NT2/D1 (cell line): ENCODE data around the gene CRP.

Source experiments
- DNase-seq: peaks from one replicate; pipeline ENCODE4 v3.0.0-alpha.2; 2011; ENCODE audit warnings: low read depth, low spot score
- H3K27me3 ChIP-seq: 2 replicates; pipeline ENCODE4 v1.6.0; 2011; ENCODE audit warnings: mild to moderate bottlenecking; ENCODE audit not compliant: insufficient read length, insufficient read depth
- H3K36me3 ChIP-seq: 2 replicates; pipeline ENCODE4 v1.6.1; 2011; ENCODE audit warnings: mild to moderate bottlenecking, low read length, mixed read lengths; ENCODE audit not compliant: insufficient read depth, insufficient read length
- H3K4me1 ChIP-seq: 2 replicates; pipeline ENCODE4 v1.5.1; 2011; ENCODE audit not compliant: insufficient read depth, insufficient read length
- H3K4me3 ChIP-seq: 2 replicates; pipeline ENCODE4 v1.5.1; 2011; ENCODE audit warnings: low read depth; ENCODE audit not compliant: insufficient read length
- H3K9ac ChIP-seq: 2 replicates; pipeline ENCODE4 v1.6.0; 2011; ENCODE audit warnings: low read depth; ENCODE audit not compliant: insufficient read length
- H3K9me3 ChIP-seq: 2 replicates; pipeline ENCODE4 v1.5.1; 2011; ENCODE audit warnings: mild to moderate bottlenecking, low read length; ENCODE audit not compliant: insufficient read depth
- SUZ12 ChIP-seq: IDR thresholded peaks from 2 replicates; pipeline ENCODE4 v1.6.1; 2011; ENCODE audit not compliant: insufficient read length, insufficient read depth; ENCODE audit errors: extremely low read depth
- YY1 ChIP-seq: IDR thresholded peaks from 2 replicates; pipeline ENCODE4 v1.6.1; 2011; ENCODE audit not compliant: insufficient read length, insufficient read depth
- ZNF274 ChIP-seq: IDR thresholded peaks from 2 replicates; pipeline ENCODE4 v1.6.1; 2011; ENCODE audit warnings: mild to moderate bottlenecking, low read depth, low read length

The CRP gene

DNA sequence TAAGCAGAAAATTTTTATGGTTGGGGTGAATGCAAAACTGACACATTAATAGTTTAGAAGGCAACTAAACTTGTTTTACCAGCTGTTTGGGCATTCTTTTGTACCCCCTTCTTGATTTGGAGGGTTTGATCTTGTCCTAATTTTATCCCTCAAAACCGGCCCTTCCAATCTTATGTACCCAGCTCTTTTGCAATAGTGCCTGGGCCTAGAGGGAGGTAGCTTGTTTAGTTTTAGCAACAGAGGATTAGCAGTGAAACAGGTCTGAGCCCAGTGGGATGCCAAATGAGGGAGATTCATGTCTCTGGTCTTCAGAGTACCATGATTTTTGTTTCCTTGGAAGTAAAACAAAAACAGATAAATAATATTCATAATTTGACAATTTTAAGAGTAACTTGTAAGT, 45.1 kb downstream of the CRP start:
- Histone ChIP-seq H3K4me1 (no peaks in the 10 kb centered on the region), H3K36me3 (no peaks in the 10 kb centered on the region), H3K27me3 (no peaks in the 10 kb centered on the region), H3K9ac (no peak overlapping the region), H3K4me3 (no peak overlapping the region), H3K9me3 (no peaks in the 10 kb centered on the region)
- no peak for DNase-seq
- no peak for TF ChIP-seq YY1
- no peak for TF ChIP-seq SUZ12
- TF ChIP-seq ZNF274 = no peak

DNA sequence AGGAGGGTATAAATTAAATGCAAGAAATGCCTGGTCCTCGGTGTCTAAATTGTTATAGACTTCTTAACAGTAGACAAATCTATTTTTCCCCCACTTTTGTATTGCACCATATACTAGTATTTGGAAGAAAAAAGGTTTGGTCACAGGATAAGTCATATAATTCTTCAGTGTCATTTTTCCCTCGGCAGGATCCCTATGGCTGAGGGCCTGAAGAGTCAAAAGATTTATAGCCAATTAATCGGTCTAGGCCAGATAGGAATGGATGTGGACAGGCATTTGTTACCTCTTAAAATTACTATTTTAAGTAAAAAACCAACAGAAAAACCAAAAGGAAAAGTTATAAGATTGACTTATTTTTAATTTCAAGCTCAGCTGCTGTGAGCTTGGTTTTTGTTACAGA, 45.6 kb downstream of the CRP start:
- H3K9me3 ChIP-seq = no peaks in the 10 kb centered on the region
- H3K27me3 ChIP-seq = no peaks in the 10 kb centered on the region
- TF ChIP-seq ZNF274 = no peak
- no peak for TF ChIP-seq YY1
- no peak for TF ChIP-seq SUZ12
- no peaks in the 10 kb centered on the region for H3K4me1 ChIP-seq
- no peak overlapping the region for H3K9ac ChIP-seq
- no peak for DNase-seq
- H3K36me3 ChIP-seq = no peaks in the 10 kb centered on the region
- H3K4me3 ChIP-seq = no peak overlapping the region

DNA sequence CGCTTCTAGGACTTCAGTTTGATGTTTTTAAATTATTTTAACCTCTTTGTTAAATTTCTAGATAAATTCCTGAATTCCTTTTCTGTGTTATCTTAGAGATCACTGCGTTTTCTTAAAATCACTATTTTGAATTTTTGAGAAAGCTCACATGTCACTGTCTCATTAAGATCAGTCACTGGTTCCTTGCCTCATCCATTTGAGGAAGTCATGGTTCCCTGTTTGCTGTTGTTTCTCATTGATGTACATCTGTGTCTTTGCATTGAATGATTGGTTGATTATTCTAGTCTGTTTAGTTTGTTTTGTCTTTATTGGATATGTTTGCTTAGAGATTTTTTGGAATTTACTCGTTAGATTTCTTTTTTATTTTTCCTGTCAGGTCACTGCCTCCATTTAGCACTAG, 50.1 kb downstream of the CRP start:
- Histone ChIP-seq H3K27me3 (no peaks in the 10 kb centered on the region), H3K9me3 (no peaks in the 10 kb centered on the region), H3K4me1 (no peaks in the 10 kb centered on the region), H3K36me3 (no peaks in the 10 kb centered on the region), H3K9ac (no peak overlapping the region), H3K4me3 (no peak overlapping the region)
- DNase-seq = no peak
- TF ChIP-seq SUZ12 (no peak), YY1 (no peak), ZNF274 (no peak)

DNA sequence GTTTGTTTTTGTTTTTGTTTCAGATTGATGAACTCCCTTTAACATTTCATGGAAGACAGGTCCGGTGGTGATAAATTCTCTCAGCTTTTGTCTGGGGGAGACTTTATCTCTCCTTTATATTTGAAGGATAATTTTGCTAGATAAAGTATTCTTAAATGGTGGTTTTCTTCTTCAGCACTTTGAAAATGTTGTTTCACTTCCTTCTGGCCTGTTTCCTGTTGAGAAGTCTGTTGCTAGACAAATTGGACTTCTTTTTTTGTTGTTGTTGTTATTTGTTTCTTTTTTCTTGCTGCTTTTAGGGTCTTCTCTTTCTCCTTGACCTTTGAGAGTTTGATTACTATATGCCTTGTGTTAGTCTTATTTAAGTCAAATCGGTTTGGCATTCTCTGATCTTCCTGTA, 50.8 kb downstream of the CRP start:
- Histone ChIP-seq H3K9ac (no peak overlapping the region), H3K36me3 (no peaks in the 10 kb centered on the region), H3K4me3 (no peak overlapping the region), H3K9me3 (no peaks in the 10 kb centered on the region), H3K27me3 (no peaks in the 10 kb centered on the region), H3K4me1 (no peaks in the 10 kb centered on the region)
- no peak for TF ChIP-seq ZNF274
- TF ChIP-seq YY1 = no peak
- no peak for TF ChIP-seq SUZ12
- no peak for DNase-seq
